OCI-LY7 (cell line): ENCODE data around the gene REEP6.
"Not testable (repeated sequence)": the region's sequence is repeated elsewhere in the genome, so short reads cannot be mapped to it uniquely, and the experiment has no call there.

ENCODE experiments used
- EZH2phosphoT487 ChIP-seq: fragments of 200-600 bp; sonication (generic); IDR thresholded peaks from 2 replicates; pipeline ENCODE4 v1.6.1; 2018; ENCODE audit warnings: low read depth, borderline replicate concordance, mild to moderate bottlenecking, mixed run types, antibody characterized with exemption, low read length, moderate library complexity, mixed read lengths
- TF ChIP-seq, protein P1 (sequence below): fragments of 200-600 bp; sonication (generic); conservative IDR thresholded peaks from 2 replicates; pipeline ENCODE4 v1.5.1; 2014; ENCODE audit warnings: mild to moderate bottlenecking, antibody characterized with exemption, low read length, moderate library complexity, mixed read lengths

DNA sequence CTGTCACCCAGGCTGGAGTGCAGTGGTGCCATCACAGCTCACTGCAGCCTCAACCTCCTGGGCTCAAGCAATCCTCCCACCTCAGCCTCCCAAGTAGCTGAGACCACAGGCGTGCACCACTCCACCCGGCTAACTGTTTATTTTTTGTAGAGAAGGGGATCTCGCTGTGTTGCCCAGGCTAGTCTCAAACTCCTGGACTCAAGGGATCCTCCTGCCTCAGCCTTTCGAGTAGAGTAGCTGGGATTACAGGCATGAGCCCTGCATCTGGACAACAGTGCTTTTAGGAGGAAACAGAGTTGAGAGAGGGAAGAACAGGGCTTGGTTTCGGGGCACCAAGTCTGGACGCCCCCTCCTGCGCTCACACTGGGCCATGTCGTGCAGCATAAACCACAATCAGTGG is 28.8 kb downstream of the REEP6 start:
- TF ChIP-seq, protein P1, sequence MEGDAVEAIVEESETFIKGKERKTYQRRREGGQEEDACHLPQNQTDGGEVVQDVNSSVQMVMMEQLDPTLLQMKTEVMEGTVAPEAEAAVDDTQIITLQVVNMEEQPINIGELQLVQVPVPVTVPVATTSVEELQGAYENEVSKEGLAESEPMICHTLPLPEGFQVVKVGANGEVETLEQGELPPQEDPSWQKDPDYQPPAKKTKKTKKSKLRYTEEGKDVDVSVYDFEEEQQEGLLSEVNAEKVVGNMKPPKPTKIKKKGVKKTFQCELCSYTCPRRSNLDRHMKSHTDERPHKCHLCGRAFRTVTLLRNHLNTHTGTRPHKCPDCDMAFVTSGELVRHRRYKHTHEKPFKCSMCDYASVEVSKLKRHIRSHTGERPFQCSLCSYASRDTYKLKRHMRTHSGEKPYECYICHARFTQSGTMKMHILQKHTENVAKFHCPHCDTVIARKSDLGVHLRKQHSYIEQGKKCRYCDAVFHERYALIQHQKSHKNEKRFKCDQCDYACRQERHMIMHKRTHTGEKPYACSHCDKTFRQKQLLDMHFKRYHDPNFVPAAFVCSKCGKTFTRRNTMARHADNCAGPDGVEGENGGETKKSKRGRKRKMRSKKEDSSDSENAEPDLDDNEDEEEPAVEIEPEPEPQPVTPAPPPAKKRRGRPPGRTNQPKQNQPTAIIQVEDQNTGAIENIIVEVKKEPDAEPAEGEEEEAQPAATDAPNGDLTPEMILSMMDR, result not testable (repeated sequence)
- not testable (repeated sequence) for TF ChIP-seq EZH2phosphoT487
